DMS53 treated with DMSO at 0.1 percent for 48 hours (cell line): ENCODE measurements around the gene SPECC1.
A peak's percentile ranks its signal among the peaks of the same experiment; 100 is the strongest.
"Not testable (repeated sequence)": the region's sequence is repeated elsewhere in the genome, so short reads cannot be mapped to it uniquely, and the experiment has no call there.

Experiments used
- DNase-seq: peaks from one replicate; lab custom pipeline; 2025; ENCODE audit not compliant: unreplicated experiment; lab: John Stamatoyannopoulos, UW

Gene SPECC1

DNA sequence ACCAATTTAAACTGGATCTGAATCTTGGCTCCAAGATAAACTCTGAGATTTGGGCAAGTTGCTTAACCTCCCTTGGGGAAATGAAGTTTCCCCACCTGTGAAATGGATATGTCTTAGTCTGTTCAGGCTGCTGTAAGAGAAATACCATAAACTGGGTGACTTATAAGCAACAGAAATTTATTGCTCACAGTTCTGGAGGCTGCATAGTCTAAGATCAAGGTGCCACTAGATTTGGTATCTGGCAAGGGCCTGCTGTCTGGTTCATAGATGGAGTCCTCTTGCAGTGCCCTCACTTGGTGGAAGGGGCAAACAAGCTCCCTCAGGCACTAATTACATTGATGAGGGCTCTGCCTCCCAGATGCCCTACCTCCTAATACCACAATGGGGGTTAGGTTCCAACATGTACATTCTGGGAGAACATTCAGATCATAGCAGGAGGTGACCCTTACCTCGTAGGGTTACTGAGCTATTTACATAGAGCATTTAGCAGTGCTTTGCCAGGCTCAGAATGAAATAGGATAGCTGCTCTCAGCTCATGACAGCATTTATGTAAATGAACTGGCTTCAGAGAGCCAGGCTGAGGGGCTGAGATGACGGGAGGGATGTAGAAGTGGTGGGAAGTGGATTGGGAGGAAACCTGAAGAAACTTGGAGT lies 83.9 kb downstream of the SPECC1 start:
- no peak for DNase-seq

- DNase-seq, result no peak
Observed at GRCh38 chr17:20094777-20095176, 85.6 kb downstream of the SPECC1 start.

DNA sequence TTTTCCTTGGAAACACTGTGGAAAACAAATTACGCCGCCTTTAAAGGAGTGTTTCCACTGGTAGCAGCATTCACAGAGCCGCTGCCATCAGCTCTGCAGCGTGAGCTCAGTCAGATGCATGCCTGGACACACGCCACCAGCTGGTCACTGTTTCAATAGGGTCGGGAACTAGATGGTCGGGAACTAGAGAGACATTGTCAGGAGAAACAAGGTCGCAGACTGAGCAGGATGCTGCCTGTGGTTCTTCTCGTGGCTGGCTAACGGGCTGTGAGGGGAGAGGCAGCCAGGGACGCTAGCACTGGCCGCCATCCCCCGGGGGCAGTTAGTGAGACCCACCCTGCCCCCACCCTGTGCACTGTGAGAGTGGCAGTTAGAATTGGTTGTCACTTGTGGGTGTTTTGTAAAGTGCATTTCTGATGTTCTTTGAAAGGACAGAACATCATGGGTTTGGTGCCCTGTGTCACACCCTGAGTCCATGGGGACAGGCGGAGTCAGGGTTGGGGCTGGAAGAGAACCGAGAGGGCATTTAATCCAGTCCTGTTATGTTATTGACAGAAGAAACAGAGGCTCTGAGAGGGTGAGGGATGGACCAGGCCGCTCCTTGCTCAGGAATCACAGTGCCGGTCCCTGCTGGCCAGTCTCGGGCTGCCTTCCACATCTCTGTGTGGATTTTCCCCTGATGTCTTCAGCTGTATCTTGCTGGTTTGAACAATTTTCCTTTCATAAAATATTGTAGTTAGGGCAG lies 86.3 kb downstream of the SPECC1 start:
- no peak for DNase-seq

- DNase-seq, result no peak
Observed at GRCh38 chr17:20096430-20096829, 87.3 kb downstream of the SPECC1 start.

GRCh38 chr17:20097330-20097729 lies 88.2 kb downstream of the SPECC1 start:
- DNase-seq, result peak; percentile 14

- peak; percentile 61 for DNase-seq
Observed at GRCh38 chr17:20098314-20098713, 89.2 kb downstream of the SPECC1 start.

GRCh38 chr17:20100806-20101205 lies 91.6 kb downstream of the SPECC1 start:
- DNase-seq, result not testable (repeated sequence)

DNA sequence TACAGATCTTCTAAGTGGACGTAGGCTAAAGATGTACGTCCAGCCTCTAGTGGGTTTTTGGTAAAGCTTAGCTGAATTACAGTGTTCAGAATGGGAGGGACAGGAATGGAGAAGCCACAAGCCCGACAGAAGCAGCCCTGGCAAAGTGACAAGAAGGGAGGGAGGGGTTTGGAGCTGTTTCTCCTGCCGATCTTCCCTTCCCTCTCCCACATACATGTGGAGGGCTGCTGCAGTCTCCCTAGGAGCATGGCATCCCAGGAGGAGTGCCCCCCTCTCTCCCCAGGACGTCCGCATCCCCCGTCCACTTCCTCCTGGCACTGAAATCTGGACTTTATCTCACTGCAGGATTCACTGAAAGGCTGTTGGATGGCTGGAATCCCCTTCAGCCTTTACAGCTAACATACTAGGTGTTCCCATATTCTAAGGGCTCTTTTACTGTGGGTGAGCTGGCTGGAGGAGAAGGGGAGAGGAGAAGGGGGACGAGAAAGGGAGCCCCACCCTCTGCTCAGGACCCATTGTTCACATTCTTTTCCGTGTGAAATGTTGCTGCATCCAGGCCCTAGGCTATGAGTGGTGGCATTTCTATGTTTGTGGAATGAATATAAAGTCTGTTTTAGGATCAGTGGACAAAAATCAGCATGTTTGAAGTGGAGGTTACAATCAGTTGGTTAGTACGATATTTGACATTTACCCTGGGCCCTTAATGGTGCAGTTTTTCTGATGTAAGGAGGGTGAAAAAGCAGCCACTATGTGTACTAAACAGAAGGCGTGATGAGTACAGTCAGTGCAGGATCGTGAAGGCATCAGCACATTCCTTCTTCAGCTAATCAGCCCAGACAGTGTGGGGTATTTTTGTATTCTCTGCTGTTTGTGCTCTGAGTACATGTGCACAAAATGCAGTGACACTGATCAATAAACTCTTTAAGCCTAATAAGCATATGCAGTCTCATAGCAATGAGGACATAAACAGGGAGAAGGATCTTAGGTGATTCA lies 94.6 kb downstream of the SPECC1 start:
- no peak for DNase-seq

DNA sequence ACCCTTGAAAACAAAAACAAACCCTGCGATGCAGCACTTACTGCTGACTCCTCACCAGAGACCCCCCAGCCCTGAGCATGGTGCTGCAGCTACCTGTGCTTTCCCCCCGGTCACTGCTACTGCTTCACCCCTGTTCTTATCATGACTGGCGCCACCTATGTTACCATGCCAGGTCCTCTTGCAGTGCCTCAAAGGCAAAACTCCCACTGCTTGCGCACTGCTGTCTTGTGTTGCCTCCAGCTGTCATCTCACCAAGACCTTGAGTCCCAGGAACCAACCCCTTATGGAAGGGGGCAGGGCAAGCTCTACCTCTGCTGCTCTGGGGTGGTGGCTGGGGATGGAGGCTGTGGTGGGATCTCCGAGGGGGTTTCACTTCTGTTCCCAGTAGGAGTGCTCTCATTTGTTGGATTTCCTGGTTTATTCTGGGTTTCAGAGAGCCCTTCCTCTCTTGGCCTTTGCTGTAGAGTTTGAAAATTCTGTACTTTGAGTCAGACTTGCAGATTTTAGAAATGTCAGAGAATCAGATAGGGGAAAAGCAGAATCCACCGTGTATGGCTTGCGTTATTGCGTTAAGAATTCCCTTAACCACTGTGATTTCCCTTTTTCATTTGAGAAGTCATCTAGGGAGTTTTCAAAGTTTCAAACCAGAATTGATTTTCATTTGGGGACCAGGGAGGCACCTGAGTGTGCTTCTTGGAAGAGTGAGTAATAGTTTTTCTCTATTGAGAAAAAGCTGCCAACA lies 96.6 kb downstream of the SPECC1 start:
- no peak for DNase-seq

- DNase-seq, result not testable (repeated sequence)
Observed at GRCh38 chr17:20106446-20106845, 97.3 kb downstream of the SPECC1 start.

GRCh38 chr17:20109076-20109475 lies 99.9 kb downstream of the SPECC1 start:
- DNase-seq, result no peak

DNA sequence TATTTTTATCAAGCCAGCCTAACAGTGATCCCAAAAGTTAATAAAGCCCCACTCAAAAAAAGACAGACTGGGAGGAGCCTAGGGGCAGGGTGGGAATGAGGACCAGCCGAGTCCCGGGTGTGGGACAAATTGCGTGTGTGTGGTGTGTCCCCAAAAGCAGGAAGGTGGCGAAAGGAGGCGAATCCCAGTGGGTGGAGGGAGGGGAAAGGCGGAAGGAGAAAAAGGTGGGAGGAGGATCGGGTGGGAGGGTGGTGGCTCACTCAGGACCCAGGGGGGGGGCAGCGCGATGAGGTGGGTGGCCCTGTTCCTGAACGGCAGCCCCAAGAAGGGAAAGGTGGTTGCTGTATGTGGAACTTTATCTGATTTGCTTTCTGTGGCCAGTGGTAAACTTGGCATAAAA lies 102.4 kb downstream of the SPECC1 start:
- DNase-seq, result no peak

GRCh38 chr17:20114466-20114865 lies 105.3 kb downstream of the SPECC1 start:
- DNase-seq, result no peak

GRCh38 chr17:20116683-20117309 lies 107.6 kb downstream of the SPECC1 start:
- DNase-seq, result peak; percentile 33

DNA sequence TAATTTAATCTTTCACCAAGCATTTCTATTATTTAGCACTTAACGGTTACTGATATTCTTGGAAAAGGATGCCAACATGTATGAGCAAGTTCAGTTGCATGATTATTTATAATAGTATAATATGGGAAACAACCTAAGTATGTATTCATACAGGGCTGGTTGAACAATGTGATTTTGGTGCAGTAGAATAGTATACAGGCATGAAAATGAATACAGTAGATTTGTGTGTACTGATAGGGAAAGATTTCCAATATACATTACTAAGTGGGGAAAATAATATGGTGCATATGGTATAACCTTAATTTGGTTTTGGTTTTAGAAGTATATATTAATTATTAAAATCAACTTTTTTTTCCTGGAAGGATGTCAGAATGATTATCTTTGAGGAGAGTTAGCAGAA lies 109.1 kb downstream of the SPECC1 start:
- no peak for DNase-seq

GRCh38 chr17:20120836-20121235 lies 111.7 kb downstream of the SPECC1 start:
- DNase-seq, result no peak

GRCh38 chr17:20121359-20122253 lies 112.4 kb downstream of the SPECC1 start:
- peak; percentile 20 for DNase-seq

- no peak for DNase-seq
Observed at GRCh38 chr17:20122254-20122879, 113.2 kb downstream of the SPECC1 start.

DNA sequence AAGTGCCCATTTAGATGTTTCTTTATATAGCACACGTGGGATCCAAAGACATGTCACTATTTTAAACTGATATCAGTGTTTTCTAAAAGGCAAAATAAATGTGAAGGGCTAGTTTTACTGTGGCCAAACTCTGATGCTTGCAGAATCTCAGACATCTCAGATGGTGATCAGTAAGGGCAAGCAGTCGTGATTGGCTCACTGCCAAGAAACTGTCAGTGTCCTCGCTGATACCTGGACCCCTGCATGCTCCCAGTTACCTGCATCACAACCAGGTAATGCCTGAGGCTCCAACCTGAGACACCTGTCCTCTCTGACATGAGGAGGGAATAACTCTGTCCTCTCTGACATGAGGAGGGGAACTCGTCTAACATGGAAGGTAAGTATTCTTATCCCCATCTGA lies 114.0 kb downstream of the SPECC1 start:
- no peak for DNase-seq
